T-helper 17 cell (primary cell): Measurements from ENCODE around the gene OR6C68. TPM values are rescaled to one million over a fixed set of nuclear protein-coding genes. Genes with fewer than 3 reads are reported as not detected.

ENCODE experiments used
- ATAC-seq: fragments of 150-1000 bp; cut with Tn5 transposase; 2 replicates; pipeline ENCODE4 v1.10.0; 2021; ENCODE audit warnings: mild to moderate bottlenecking, moderate library complexity
- DNase-seq, 3 donors: peaks; one replicate each; pipeline versions ENCODE4 v3.0.0 to v3.0.0-alpha.2; 2020 to 2021
- H3K9me3 ChIP-seq: one replicate; pipeline ENCODE4 v1.7.0; 2013; ENCODE audit warnings: low read length, mild to moderate bottlenecking; ENCODE audit not compliant: control insufficient read depth, poor library complexity, severe bottlenecking
- H3K27ac Mint-ChIP-seq: one replicate; pipeline ENCODE4 v1.8.0; 2022; ENCODE audit warnings: mild to moderate bottlenecking, moderate library complexity, mixed read lengths
- H3K27me3 Mint-ChIP-seq: one replicate; pipeline ENCODE4 v1.8.0; 2022; ENCODE audit warnings: mixed read lengths
- H3K36me3 Mint-ChIP-seq: one replicate; pipeline ENCODE4 v1.8.0; 2022; ENCODE audit warnings: low read depth, mixed read lengths
- H3K4me1 Mint-ChIP-seq: one replicate; pipeline ENCODE4 v1.8.0; 2022; ENCODE audit warnings: mild to moderate bottlenecking, mixed read lengths
- H3K4me3 Mint-ChIP-seq: one replicate; pipeline ENCODE4 v1.8.0; 2022; ENCODE audit warnings: mild to moderate bottlenecking, moderate library complexity, mixed read lengths
- total RNA-seq, 4 donors: library from RNA in 2 of 4; stranded (reverse) in 2 of 4; gene quantifications; one replicate each; pipeline ENCODE4 v1.2.3 and lab custom pipeline; 2022 to 2026

OR6C68 gene
- total RNA-seq, 2 donors from 2014 or later = not detected

- Mint-ChIP-seq H3K36me3 (no peaks in the 10 kb centered on the region), H3K27ac (no peak overlapping the region), H3K27me3 (peaks cover 41% of the 10 kb centered on the region), H3K4me3 (no peak overlapping the region), H3K4me1 (peaks cover 2% of the 10 kb centered on the region)
- DNase-seq (no peak), ATAC-seq (no peak)
- H3K9me3 ChIP-seq = no peaks in the 10 kb centered on the region
Measured at GRCh38 chr12:55499810-55500252, 7.7 kb downstream of the OR6C68 start.

- DNase-seq = no peak
- H3K27me3 Mint-ChIP-seq = peaks cover 41% of the 10 kb centered on the region
- no peaks in the 10 kb centered on the region for H3K9me3 ChIP-seq
- H3K36me3 Mint-ChIP-seq = no peaks in the 10 kb centered on the region
- H3K4me3 Mint-ChIP-seq = no peak overlapping the region
- no peak overlapping the region for H3K27ac Mint-ChIP-seq
- ATAC-seq = no peak
- peaks cover 2% of the 10 kb centered on the region for H3K4me1 Mint-ChIP-seq
Measured at GRCh38 chr12:55501601-55502000, 9.4 kb downstream of the OR6C68 start.

- Mint-ChIP-seq H3K27me3 (peaks cover 29% of the 10 kb centered on the region), H3K27ac (no peak overlapping the region), H3K4me1 (no peaks in the 10 kb centered on the region), H3K36me3 (peaks cover 8% of the 10 kb centered on the region), H3K4me3 (no peak overlapping the region)
- no peak for DNase-seq
- no peak for ATAC-seq
- H3K9me3 ChIP-seq = no peaks in the 10 kb centered on the region
Measured at GRCh38 chr12:55515696-55516095, 23.5 kb downstream of the OR6C68 start.

- Mint-ChIP-seq H3K4me1 (no peaks in the 10 kb centered on the region), H3K4me3 (no peak overlapping the region), H3K27ac (no peak overlapping the region), H3K36me3 (peaks cover 8% of the 10 kb centered on the region), H3K27me3 (peaks cover 23% of the 10 kb centered on the region)
- no peak for DNase-seq
- H3K9me3 ChIP-seq = no peaks in the 10 kb centered on the region
- no peak for ATAC-seq
Measured at GRCh38 chr12:55516391-55516790, 24.2 kb downstream of the OR6C68 start.

Other genes with a start within 250 kb of the OR6C68 start
- gene OR6C74, start 247.8 kb upstream of the OR6C68 start, total RNA-seq = not detected
- not detected for gene OR6C6, start 195.8 kb upstream of the OR6C68 start, total RNA-seq
- gene OR6C1, start 178.0 kb upstream of the OR6C68 start, total RNA-seq = not detected
- gene OR6C3, start 161.6 kb upstream of the OR6C68 start, total RNA-seq = not detected
- gene OR6C75, start 129.4 kb upstream of the OR6C68 start, total RNA-seq = not detected
- gene OR6C65, start 91.8 kb upstream of the OR6C68 start, total RNA-seq = not detected
- gene OR6C76, start 66.1 kb upstream of the OR6C68 start, total RNA-seq = not detected
- not detected for gene OR6C2, start 48.3 kb upstream of the OR6C68 start, total RNA-seq
- under 1 TPM in 1 of 2 donors, not detected in 1; 0.52 TPM for gene OR6C70, start 22.2 kb upstream of the OR6C68 start, total RNA-seq
- not detected for gene OR6C4, start 57.2 kb downstream of the OR6C68 start, total RNA-seq
- under 1 TPM in 1 of 2 donors, not detected in 1; 0.30 TPM for gene OR2AP1, start 80.1 kb downstream of the OR6C68 start, total RNA-seq
- not detected for gene OR10P1, start 144.5 kb downstream of the OR6C68 start, total RNA-seq
- gene ITGA7, start 215.5 kb downstream of the OR6C68 start, total RNA-seq = 1 to 10 TPM in 1 of 2 donors, under 1 TPM in 1; 0.70 to 1.4 TPM
- gene BLOC1S1, start 223.7 kb downstream of the OR6C68 start, total RNA-seq = 10 to 100 TPM; 41.1 to 42.0 TPM
- gene RDH5, start 228.0 kb downstream of the OR6C68 start, total RNA-seq = 10 to 100 TPM; 12.9 to 13.8 TPM
- gene CD63, start 236.6 kb downstream of the OR6C68 start, total RNA-seq = 10 to 100 TPM; 83.3 to 83.9 TPM